H1 (cell line): ENCODE results near the gene HS6ST3. TPM values are rescaled to one million over a fixed set of nuclear protein-coding genes. Genes with fewer than 3 reads are reported as not detected.

Experiments used
- HDAC6 ChIP-seq: IDR thresholded peaks from one replicate; pipeline ENCODE4 v1.7.1; 2012; ENCODE audit warnings: low read depth, mild to moderate bottlenecking, inconsistent platforms, low read length, moderate library complexity
- MAX ChIP-seq: IDR thresholded peaks from 2 replicates; pipeline ENCODE4 v1.6.1; 2012; ENCODE audit warnings: inconsistent platforms
- POLR2A ChIP-seq, 2 experiments: IDR thresholded peaks; 1 replicate in 1 of 2; 2 replicates in 1 of 2; pipeline ENCODE4 v1.6.1; 2011; ENCODE audit warnings: low read depth in 2 of 2, low read length in 2 of 2, mild to moderate bottlenecking in 2 of 2; ENCODE audit errors: control extremely low read depth in 1 of 2
- TAF1 ChIP-seq: IDR thresholded peaks from 2 replicates; pipeline ENCODE4 v1.6.1; 2011; ENCODE audit warnings: mild to moderate bottlenecking, low read depth, low read length
- polyA plus RNA-seq, 7 experiments: library from polyadenylated mRNA; depleted of rRNA in 3 of 7; stranded (reverse) in 5 of 7; unstranded in 2 of 7; fragments of >200 nt in 5 of 7; fragments of 200-250 nt in 2 of 7; gene quantifications; 1 replicate in 5 of 7; 2 replicates in 1 of 7; 4 replicates in 1 of 7; pipeline versions ENCODE4 v1.2.1 to v1.2.3, GENCODE V29; 2011 to 2013; ENCODE audit warnings: missing spikeins in 2 of 7, mixed read lengths in 2 of 7
- total RNA-seq: library from RNA; stranded (reverse); fragmentation: NEBNext Ultra II Directional; extraction: Animal tissue kit (Norgen Biotek cat#: 25700); gene quantifications from 2 replicates; pipeline ENCODE4 v1.2.1, GENCODE V29; 2021

HS6ST3 gene
- total and polyA plus RNA-seq, 2 of the 8 experiments (the other 6 are each of a cell fraction or from before 2014, with no cell fraction given): 0.45 to 1.2 TPM

GRCh38 chr13:96834626-96835025 is 744.7 kb downstream of the HS6ST3 start (continued):
- TF ChIP-seq HDAC6 (no peak), MAX (no peak), POLR2A (IDR thresholded peaks at IDR 0.05; ENCODE audit: control extremely low read depth in 1 of 2, low read depth in 2 of 2, low read length in 2 of 2) (no peak), TAF1 (no peak)
- TF ChIP-seq, all 59 proteins: peak for 0
